HCT116 (cell line): ENCODE data around the gene ITPK1. TPM values are rescaled to one million over a fixed set of nuclear protein-coding genes. Genes with fewer than 3 reads are reported as not detected.

Source experiments
- ATAC-seq: fragments of 200-7000 bp; cut with Tn5 transposase; 2 replicates; pipeline ENCODE4 v1.9.1; 2020; ENCODE audit warnings: mild to moderate bottlenecking, moderate library complexity
- BruUV-seq: library from RNA; stranded (reverse); fragments of 400-500 nt; replicated peaks from 2 replicates; lab custom pipeline; 2021; lab: Mats Ljungman, UMichigan
- CTCF ChIA-PET: fragments of 300-600 bp; sonication (Branson Sonifier 250); formaldehyde crosslinking; loops from one replicate; lab custom pipeline; 2021; ENCODE audit warnings: antibody characterized with exemption; lab: Charles Lee
- POLR2A ChIA-PET: fragments of 300-600, 350-600 bp; sonication (Branson Sonifier 250); formaldehyde crosslinking; loops from one replicate; lab custom pipeline; 2021; ENCODE audit warnings: antibody characterized with exemption; lab: Charles Lee
- RAD21 ChIA-PET, 2 experiments: fragments of 300-600 bp; sonication (Branson Sonifier 250); formaldehyde crosslinking; loops; one replicate each; lab custom pipeline; 2023; ENCODE audit warnings: low total read pairs in 2 of 2; ENCODE audit not compliant: uncharacterized antibody in 2 of 2, unreplicated experiment in 2 of 2, low non-redundant PET in 1 of 2; lab: Charles Lee
- DNase-seq: peaks from one replicate; pipeline ENCODE4 v3.0.0-alpha.2; 2010; ENCODE audit warnings: low read depth, low spot score
- H2AFZ ChIP-seq: fragments of 200-600 bp; shearing (Covaris generic), sonication (generic); 2 replicates; pipeline ENCODE4 v1.6.1; 2017; ENCODE audit warnings: low read depth, mixed run types, mixed read lengths, antibody characterized with exemption, low read length; ENCODE audit not compliant: poor library complexity, severe bottlenecking
- H3K27ac ChIP-seq: 2 replicates; pipeline ENCODE4 v1.5.1; 2012; ENCODE audit warnings: low read depth, low read length
- H3K27me3 ChIP-seq: fragments of 200-600 bp; sonication (generic); 2 replicates; pipeline ENCODE4 v1.6.1; 2016; ENCODE audit warnings: mixed run types, low read length, mixed read lengths; ENCODE audit not compliant: insufficient read depth
- H3K36me3 ChIP-seq, 2 experiments: fragments of 200-500 bp in 1 of 2; fragments of 200-600 bp in 1 of 2; sonication (Bioruptor generic) in 1 of 2; sonication (generic) in 1 of 2; 2 replicates each; pipeline versions ENCODE4 v1.5.1 to v1.6.1; 2014 to 2016; ENCODE audit warnings: low read length in 2 of 2, inconsistent platforms in 1 of 2, mixed read lengths in 1 of 2, mixed run types in 1 of 2; ENCODE audit not compliant: insufficient read depth in 2 of 2, control insufficient read depth in 1 of 2
- H3K4me1 ChIP-seq, 2 experiments: fragments of 200-600 bp in 1 of 2; sonication (generic) in 1 of 2; 2 replicates each; pipeline versions ENCODE4 v1.5.1 to v1.6.1; 2012 to 2017; ENCODE audit warnings: low read length in 2 of 2, inconsistent platforms in 1 of 2, mild to moderate bottlenecking in 1 of 2, mixed read lengths in 1 of 2, mixed run types in 1 of 2, moderate library complexity in 1 of 2; ENCODE audit not compliant: insufficient read depth in 2 of 2, control insufficient read depth in 1 of 2
- H3K4me2 ChIP-seq: fragments of 200-600 bp; sonication (generic); 2 replicates; pipeline ENCODE4 v1.6.1; 2017; ENCODE audit warnings: mixed run types, low read length, mixed read lengths
- H3K4me3 ChIP-seq, 2 experiments: fragments of 200-600 bp in 1 of 2; sonication (generic) in 1 of 2; replicated peaks in 1 of 2; 2 replicates each; pipeline ENCODE4 v1.5.1; 2011 to 2016; ENCODE audit warnings: low read length in 2 of 2, control low read depth in 1 of 2, low read depth in 1 of 2, mild to moderate bottlenecking in 1 of 2, mixed read lengths in 1 of 2, mixed run types in 1 of 2
- H3K79me2 ChIP-seq: fragments of 200-600 bp; sonication (generic); 2 replicates; pipeline ENCODE4 v1.6.1; 2017; ENCODE audit warnings: mild to moderate bottlenecking, mixed run types, low read length, moderate library complexity, mixed read lengths; ENCODE audit not compliant: insufficient read depth
- H3K9ac ChIP-seq: fragments of 200-600 bp; sonication (generic); 2 replicates; pipeline ENCODE4 v1.6.1; 2016; ENCODE audit warnings: low read length, mixed read lengths
- H3K9me2 ChIP-seq: fragments of 200-600 bp; sonication (generic), shearing (Covaris generic); 2 replicates; pipeline ENCODE4 v1.6.1; 2017; ENCODE audit warnings: mixed run types, mild to moderate bottlenecking, moderate library complexity; ENCODE audit not compliant: insufficient read depth
- H3K9me3 ChIP-seq, 2 experiments: fragments of 200-500 bp in 1 of 2; fragments of 200-600 bp in 1 of 2; sonication (Bioruptor generic) in 1 of 2; sonication (generic) in 1 of 2; 2 replicates each; pipeline ENCODE4 v1.6.1; 2014 to 2017; ENCODE audit warnings: low read length in 2 of 2, mixed read lengths in 2 of 2, inconsistent platforms in 1 of 2, low read depth in 1 of 2, mild to moderate bottlenecking in 1 of 2, mixed run types in 1 of 2, moderate library complexity in 1 of 2; ENCODE audit not compliant: control insufficient read depth in 1 of 2, insufficient read depth in 1 of 2
- H4K20me1 ChIP-seq: fragments of 200-600 bp; sonication (generic), shearing (Covaris generic); 2 replicates; pipeline ENCODE4 v1.6.1; 2017; ENCODE audit warnings: mixed run types, mild to moderate bottlenecking, moderate library complexity; ENCODE audit not compliant: insufficient read depth
- CBX3 ChIP-seq: IDR thresholded peaks from 2 replicates; pipeline ENCODE4 v1.6.1; 2012; ENCODE audit warnings: low read depth
- CEBPB ChIP-seq: IDR thresholded peaks from 2 replicates; pipeline ENCODE4 v1.6.1; 2012; ENCODE audit warnings: low read depth
- EZH2 ChIP-seq: fragments of 200-600 bp; sonication (generic); IDR thresholded peaks from 2 replicates; pipeline ENCODE4 v1.6.1; 2017; ENCODE audit warnings: antibody characterized with exemption, mixed run types
- EZH2phosphoT487 ChIP-seq: fragments of 200-600 bp; IDR thresholded peaks from 2 replicates; pipeline ENCODE4 v1.6.1; 2018; ENCODE audit warnings: antibody characterized with exemption, borderline replicate concordance
- FOSL1 ChIP-seq: IDR thresholded peaks from 2 replicates; pipeline ENCODE4 v1.6.1; 2012; ENCODE audit warnings: low read depth
- JUND ChIP-seq: IDR thresholded peaks from 2 replicates; pipeline ENCODE4 v1.6.1; 2012
- MAX ChIP-seq: IDR thresholded peaks from 2 replicates; pipeline ENCODE4 v1.6.1; 2012
- POLR2A ChIP-seq: IDR thresholded peaks from 2 replicates; pipeline ENCODE4 v1.7.0; 2011; ENCODE audit warnings: borderline replicate concordance; ENCODE audit not compliant: insufficient read depth, insufficient read length; ENCODE audit errors: extremely low read depth
- POLR2AphosphoS5 ChIP-seq: IDR thresholded peaks from 2 replicates; pipeline ENCODE4 v1.6.1; 2011; ENCODE audit warnings: mild to moderate bottlenecking, low read depth, low read length, moderate library complexity
- RAD21 ChIP-seq: IDR thresholded peaks from 2 replicates; pipeline ENCODE4 v1.6.1; 2012; ENCODE audit warnings: low read depth, mild to moderate bottlenecking
- REST ChIP-seq: IDR thresholded peaks from 2 replicates; pipeline ENCODE4 v1.6.1; 2012; ENCODE audit warnings: low read depth
- SIN3A ChIP-seq: IDR thresholded peaks from 2 replicates; pipeline ENCODE4 v1.6.1; 2012; ENCODE audit warnings: low read depth
- TCF7L2 ChIP-seq: IDR thresholded peaks from 2 replicates; pipeline ENCODE4 v1.7.0; 2011; ENCODE audit warnings: borderline replicate concordance, inconsistent platforms; ENCODE audit not compliant: insufficient read depth, insufficient read length; ENCODE audit errors: extremely low read depth
- ZBTB33 ChIP-seq: IDR thresholded peaks from 2 replicates; pipeline ENCODE4 v1.6.1; 2011; ENCODE audit warnings: mild to moderate bottlenecking, low read length, moderate library complexity; ENCODE audit not compliant: insufficient replicate concordance; ENCODE audit errors: extremely low read depth
- ZFX ChIP-seq: fragments of 450-650 bp; IDR thresholded peaks from 2 replicates; pipeline ENCODE4 v1.6.1; 2017
- intact Hi-C: fragments of 100-400 bp; cut with micrococcal nuclease; formaldehyde crosslinking; loops from 2 replicates; pipeline ENCODE4 v1.10.0; 2022
- total RNA-seq: library from RNA; stranded (reverse); gene quantifications from one replicate; pipeline ENCODE4 v1.2.1, GENCODE V29; 2021; ENCODE audit not compliant: unreplicated experiment

ITPK1 gene
- total RNA-seq, 1 experiment from 2014 or later, result 70.2 TPM

- TF ChIP-seq MAX (no peak), POLR2A (no peak), ZFX (no peak), RAD21 (no peak), TCF7L2 (no peak), JUND (no peak), CBX3 (no peak), POLR2AphosphoS5 (no peak)
Observed at GRCh38 chr14:92968291-92969020, 147.3 kb downstream of the ITPK1 start (continued).

- H3K4me3 ChIP-seq, result no peak overlapping the region
- ChIA-PET POLR2A (no interaction called here), CTCF (no interaction called here), RAD21 (no interaction called here)
- no peaks in the 10 kb centered on the region for H3K9me3 ChIP-seq
- peaks cover 0 to 22% of the 10 kb centered on the region in 2 experiments; a peak in 2 of 4 replicates for H3K4me1 ChIP-seq
- no peak overlapping the region for H3K9ac ChIP-seq
- no peaks in the 10 kb centered on the region for H3K9me2 ChIP-seq
- intact Hi-C loops, result no loop called here
- no peak overlapping the region for H3K4me2 ChIP-seq
- no peaks in the 10 kb centered on the region for H4K20me1 ChIP-seq
- no peak overlapping the region for H2AFZ ChIP-seq
- DNase-seq, result no peak
- H3K36me3 ChIP-seq, result no peaks in the 10 kb centered on the region
- H3K27ac ChIP-seq, result no peak overlapping the region
- peaks cover 4% of the 10 kb centered on the region; the same call in 1 of the 2 replicates for H3K79me2 ChIP-seq
- no TSS peak for BruUV-seq
- no peaks in the 10 kb centered on the region for H3K27me3 ChIP-seq
- ATAC-seq, result no peak
- TF ChIP-seq FOSL1 (no peak), CEBPB (no peak), SIN3A (no peak), MAX (no peak), CBX3 (no peak), JUND (no peak), EZH2phosphoT487 (no peak), ZFX (no peak), REST (no peak), TCF7L2 (no peak), POLR2A (no peak), ZBTB33 (no peak), POLR2AphosphoS5 (no peak), EZH2 (no peak), RAD21 (no peak)
Observed at GRCh38 chr14:92967346-92967926, 148.3 kb downstream of the ITPK1 start.
